ENCODE data around the gene NTRK1.

The NTRK1 gene

DNA sequence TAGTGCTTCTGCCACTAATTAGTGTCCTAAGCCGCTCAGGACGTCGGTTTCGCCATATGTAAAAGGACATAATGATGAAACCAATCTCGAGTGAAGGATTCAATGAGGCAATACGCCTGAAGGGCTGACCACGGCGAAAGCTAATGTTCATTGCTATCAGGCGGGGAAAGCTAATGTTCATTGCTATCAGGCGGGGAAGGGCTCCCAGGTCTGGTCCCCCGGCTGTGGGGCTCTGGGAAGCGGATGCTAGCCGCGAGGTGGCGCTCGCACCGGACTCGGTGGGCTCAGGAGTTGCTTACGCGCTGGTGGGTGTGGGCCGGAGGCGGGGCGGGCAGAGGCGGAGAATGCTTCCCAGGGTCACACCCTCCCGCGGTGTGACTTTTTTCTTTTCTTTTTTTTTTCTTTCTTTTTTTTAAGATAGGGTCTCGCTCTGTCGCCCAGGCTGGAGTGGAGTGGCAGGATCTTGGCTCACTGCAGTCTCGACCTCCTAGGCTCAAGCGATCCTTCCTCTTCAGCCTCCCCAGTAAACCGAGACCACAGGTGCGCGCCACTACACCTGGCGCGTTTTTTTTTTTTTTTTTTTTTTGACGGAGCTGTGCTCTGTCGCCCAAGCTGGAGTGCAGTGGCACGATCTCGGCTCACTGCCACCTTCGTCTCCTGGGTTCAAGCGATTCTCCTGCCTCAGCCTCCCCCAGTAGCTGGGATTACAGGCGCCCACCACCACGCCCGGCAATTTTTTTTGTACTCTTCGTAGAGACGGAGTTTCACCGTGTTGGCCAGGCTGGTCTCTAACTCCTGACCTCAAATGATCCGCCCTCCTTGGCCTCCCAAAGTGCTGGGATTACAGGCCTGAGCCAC, 31.8 kb downstream of the NTRK1 start:
- Histone ChIP-seq H3K4me1 (no peaks in the 10 kb centered on the region), H3K9me3 (ENCODE audit: control insufficient read depth, low read length) (no peaks in the 10 kb centered on the region), H2AFZ (peak overlapping the region; percentile 54), H3K79me2 (no peaks in the 10 kb centered on the region), H3K27me3 (ENCODE audit: control insufficient read depth, insufficient read depth, low read length) (no peaks in the 10 kb centered on the region), H3K4me3 (ENCODE audit: low read depth, low read length) (no peak overlapping the region), H3K27ac (no peak overlapping the region), H3K9ac (no peak overlapping the region), H3K4me2 (ENCODE audit: low read length) (peak overlapping the region; percentile 14), H3K36me3 (ENCODE audit: control insufficient read depth, insufficient read depth, low read length) (no peaks in the 10 kb centered on the region)
- TF ChIP-seq, protein P1, sequence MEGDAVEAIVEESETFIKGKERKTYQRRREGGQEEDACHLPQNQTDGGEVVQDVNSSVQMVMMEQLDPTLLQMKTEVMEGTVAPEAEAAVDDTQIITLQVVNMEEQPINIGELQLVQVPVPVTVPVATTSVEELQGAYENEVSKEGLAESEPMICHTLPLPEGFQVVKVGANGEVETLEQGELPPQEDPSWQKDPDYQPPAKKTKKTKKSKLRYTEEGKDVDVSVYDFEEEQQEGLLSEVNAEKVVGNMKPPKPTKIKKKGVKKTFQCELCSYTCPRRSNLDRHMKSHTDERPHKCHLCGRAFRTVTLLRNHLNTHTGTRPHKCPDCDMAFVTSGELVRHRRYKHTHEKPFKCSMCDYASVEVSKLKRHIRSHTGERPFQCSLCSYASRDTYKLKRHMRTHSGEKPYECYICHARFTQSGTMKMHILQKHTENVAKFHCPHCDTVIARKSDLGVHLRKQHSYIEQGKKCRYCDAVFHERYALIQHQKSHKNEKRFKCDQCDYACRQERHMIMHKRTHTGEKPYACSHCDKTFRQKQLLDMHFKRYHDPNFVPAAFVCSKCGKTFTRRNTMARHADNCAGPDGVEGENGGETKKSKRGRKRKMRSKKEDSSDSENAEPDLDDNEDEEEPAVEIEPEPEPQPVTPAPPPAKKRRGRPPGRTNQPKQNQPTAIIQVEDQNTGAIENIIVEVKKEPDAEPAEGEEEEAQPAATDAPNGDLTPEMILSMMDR (IDR thresholded peaks at IDR 0.05) = peak; percentile 63

DNA sequence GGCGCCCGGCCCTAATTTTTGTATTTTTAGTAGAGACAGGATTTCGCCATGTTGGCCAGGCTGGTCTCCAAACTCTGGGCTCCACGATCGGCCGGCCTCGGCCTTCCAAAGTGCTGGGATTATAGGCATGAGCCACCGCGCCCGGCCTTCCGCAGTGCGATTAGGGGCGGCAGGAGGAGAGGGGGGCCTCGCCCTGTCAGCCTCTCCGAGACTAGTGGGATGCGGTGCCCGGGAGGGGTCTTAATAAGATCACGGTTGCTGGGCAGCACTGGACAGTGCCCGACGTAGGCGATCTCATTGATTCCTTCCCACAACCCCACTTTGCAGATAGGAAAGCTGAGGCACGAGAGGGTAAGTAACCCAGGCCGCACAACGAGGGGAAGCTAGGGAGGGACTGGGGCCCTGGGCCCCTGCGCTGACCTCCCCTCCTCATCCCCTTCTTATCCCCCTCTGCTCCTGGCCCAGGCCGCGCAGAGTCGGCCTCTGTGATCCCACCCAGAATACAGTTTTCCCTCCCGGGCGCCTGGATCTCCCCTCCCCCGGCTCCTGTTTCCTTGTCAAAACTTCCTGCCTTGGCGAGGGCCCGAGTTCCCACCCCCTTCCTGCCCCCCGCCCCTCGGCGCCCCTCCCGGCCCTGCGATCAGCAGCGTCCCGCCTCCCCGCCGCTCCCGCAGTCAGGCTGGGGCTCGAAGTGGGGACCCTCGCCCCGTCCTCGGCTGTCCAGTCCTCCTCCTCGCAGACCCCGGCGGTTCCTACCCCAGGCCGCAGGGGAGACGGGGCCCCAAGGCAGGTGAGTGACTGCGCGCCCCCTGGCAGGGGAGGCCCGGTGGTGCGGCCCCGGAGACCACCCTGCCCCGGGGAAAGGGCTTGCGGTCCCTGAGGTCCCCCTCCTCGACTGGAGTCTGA, 32.6 kb downstream of the NTRK1 start, which contains the start of gene PEAR1:
Gene PEAR1, plus strand, starts transcription at position 671 of the 906 bp plus-strand sequence. CDS start 10,209 bp downstream, outside the sequence.
- no peaks in the 10 kb centered on the region for H3K4me1 ChIP-seq
- H3K9ac ChIP-seq = no peak within 1 kb of the TSS
- TF ChIP-seq, protein P1 (IDR thresholded peaks at IDR 0.05) = no peak
- H3K36me3 ChIP-seq (ENCODE audit: control insufficient read depth, insufficient read depth, low read length) = no peaks in the 10 kb centered on the region
- no peaks in the 10 kb centered on the region for H3K79me2 ChIP-seq
- peak within 1 kb of the TSS; percentile 40 for H3K4me3 ChIP-seq (ENCODE audit: low read depth, low read length)
- H3K27ac ChIP-seq = peak within 1 kb of the TSS; percentile 59
- H3K4me2 ChIP-seq (ENCODE audit: low read length) = peak within 1 kb of the TSS; percentile 24
- H3K9me3 ChIP-seq (ENCODE audit: control insufficient read depth, low read length) = no peaks in the 10 kb centered on the region
- no peak within 1 kb of the TSS for H2AFZ ChIP-seq
- no peaks in the 10 kb centered on the region for H3K27me3 ChIP-seq (ENCODE audit: control insufficient read depth, insufficient read depth, low read length)

DNA sequence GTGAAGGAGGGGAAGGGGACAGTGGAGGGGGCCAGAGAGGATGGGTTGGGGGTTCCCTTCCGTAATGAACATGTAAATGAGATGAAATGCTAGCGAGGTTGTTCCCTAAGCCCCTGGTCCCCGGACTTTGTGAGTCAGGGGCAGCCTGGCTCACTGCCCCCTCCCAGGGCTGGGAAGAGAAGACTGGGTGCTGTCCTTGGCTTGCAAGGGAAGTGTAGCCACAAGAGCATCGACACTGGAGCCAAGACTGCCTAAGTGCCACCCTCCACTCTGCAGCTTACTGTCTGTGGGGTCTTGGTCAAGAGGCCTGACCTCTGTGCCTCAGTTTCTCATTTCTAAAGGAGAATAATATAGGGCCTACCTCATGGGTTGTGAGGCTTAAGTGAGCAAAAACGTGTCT, 33.3 kb downstream of the NTRK1 start:
- Histone ChIP-seq H3K9ac (no peak overlapping the region), H3K27me3 (ENCODE audit: control insufficient read depth, insufficient read depth, low read length) (no peaks in the 10 kb centered on the region), H3K79me2 (no peaks in the 10 kb centered on the region)

GRCh38 chr1:156894711-156895454, 34.2 kb downstream of the NTRK1 start:
- Histone ChIP-seq H3K4me1 (no peaks in the 10 kb centered on the region), H3K36me3 (ENCODE audit: control insufficient read depth, insufficient read depth, low read length) (no peaks in the 10 kb centered on the region), H3K9ac (no peak overlapping the region), H2AFZ (no peak overlapping the region), H3K9me3 (ENCODE audit: control insufficient read depth, low read length) (no peaks in the 10 kb centered on the region), H3K4me3 (ENCODE audit: low read depth, low read length) (peak overlapping the region; percentile 15), H3K27ac (peak overlapping the region; percentile 18), H3K4me2 (ENCODE audit: low read length) (no peak overlapping the region), H3K27me3 (ENCODE audit: control insufficient read depth, insufficient read depth, low read length) (no peaks in the 10 kb centered on the region), H3K79me2 (no peaks in the 10 kb centered on the region)
- TF ChIP-seq, protein P1 (IDR thresholded peaks at IDR 0.05) = no peak

More for the DNA sequence above, 33.3 kb downstream of the NTRK1 start:
- no peaks in the 10 kb centered on the region for H3K9me3 ChIP-seq (ENCODE audit: control insufficient read depth, low read length)
- TF ChIP-seq, protein P1 (IDR thresholded peaks at IDR 0.05) = no peak
- H3K27ac ChIP-seq = peak overlapping the region; percentile 59
- peak overlapping the region; percentile 40 for H3K4me3 ChIP-seq (ENCODE audit: low read depth, low read length)
- no peaks in the 10 kb centered on the region for H3K36me3 ChIP-seq (ENCODE audit: control insufficient read depth, insufficient read depth, low read length)
- peak overlapping the region; percentile 24 for H3K4me2 ChIP-seq (ENCODE audit: low read length)
- H2AFZ ChIP-seq = no peak overlapping the region
- no peaks in the 10 kb centered on the region for H3K4me1 ChIP-seq

All from parathyroid adenoma (tissue), 2 donors.